Embryonic facial prominence (tissue), 1 donor: ENCODE results near the gene ATP10B.

Source experiments
- DNase-seq: peaks from one replicate; pipeline ENCODE4 v3.0.0-alpha.2; 2016; ENCODE audit errors: extremely low spot score

The ATP10B gene

GRCh38 chr5:160693831-160694465 lies 158.1 kb downstream of the ATP10B start:
- DNase-seq: no peak

- DNase-seq: no peak
These were observed 159.7 kb downstream of the ATP10B start for GRCh38 chr5:160692271-160692670.

- DNase-seq: no peak
These were observed 166.3 kb downstream of the ATP10B start for GRCh38 chr5:160685695-160686094.

- no peak for DNase-seq
These were observed 166.8 kb downstream of the ATP10B start for GRCh38 chr5:160685219-160685618.

GRCh38 chr5:160679567-160680309 lies 172.3 kb downstream of the ATP10B start:
- no peak for DNase-seq

GRCh38 chr5:160675988-160676387 lies 176.0 kb downstream of the ATP10B start:
- no peak for DNase-seq

- DNase-seq: no peak
These were observed 177.1 kb downstream of the ATP10B start for GRCh38 chr5:160674901-160675300.

- DNase-seq: no peak
These were observed 179.5 kb downstream of the ATP10B start for GRCh38 chr5:160672521-160672920.

GRCh38 chr5:160668356-160668755 lies 183.7 kb downstream of the ATP10B start:
- DNase-seq: no peak

GRCh38 chr5:160667160-160667559 lies 184.9 kb downstream of the ATP10B start:
- DNase-seq: no peak

- no peak for DNase-seq
These were observed 186.6 kb downstream of the ATP10B start for GRCh38 chr5:160665460-160665859.

- no peak for DNase-seq
These were observed 191.9 kb downstream of the ATP10B start for GRCh38 chr5:160660132-160660531.

GRCh38 chr5:160657622-160658458 lies 194.2 kb downstream of the ATP10B start:
- DNase-seq: no peak

GRCh38 chr5:160657068-160657507 lies 194.9 kb downstream of the ATP10B start:
- DNase-seq: no peak

GRCh38 chr5:160655717-160656116 lies 196.3 kb downstream of the ATP10B start:
- DNase-seq: no peak

GRCh38 chr5:160651692-160652645 lies 200.0 kb downstream of the ATP10B start:
- DNase-seq: no peak

GRCh38 chr5:160649304-160649703 lies 202.7 kb downstream of the ATP10B start:
- no peak for DNase-seq

GRCh38 chr5:160646033-160646432 lies 206.0 kb downstream of the ATP10B start:
- DNase-seq: no peak

GRCh38 chr5:160643616-160644240 lies 208.3 kb downstream of the ATP10B start:
- DNase-seq: no peak

GRCh38 chr5:160641405-160641804 lies 210.6 kb downstream of the ATP10B start:
- no peak for DNase-seq

GRCh38 chr5:160640406-160640805 lies 211.6 kb downstream of the ATP10B start:
- no peak for DNase-seq
